Activated CD4-positive, alpha-beta T cell treated with anti-CD3 and anti-CD28 coated beads for 24 hours (primary cell): ENCODE measurements around the gene ARSI.

Experiments used
- DNase-seq, 2 donors: peaks; one replicate each; pipeline ENCODE4 v3.0.0-alpha.2; 2020; ENCODE audit warnings: low read depth in 2 of 2

Gene ARSI

DNA sequence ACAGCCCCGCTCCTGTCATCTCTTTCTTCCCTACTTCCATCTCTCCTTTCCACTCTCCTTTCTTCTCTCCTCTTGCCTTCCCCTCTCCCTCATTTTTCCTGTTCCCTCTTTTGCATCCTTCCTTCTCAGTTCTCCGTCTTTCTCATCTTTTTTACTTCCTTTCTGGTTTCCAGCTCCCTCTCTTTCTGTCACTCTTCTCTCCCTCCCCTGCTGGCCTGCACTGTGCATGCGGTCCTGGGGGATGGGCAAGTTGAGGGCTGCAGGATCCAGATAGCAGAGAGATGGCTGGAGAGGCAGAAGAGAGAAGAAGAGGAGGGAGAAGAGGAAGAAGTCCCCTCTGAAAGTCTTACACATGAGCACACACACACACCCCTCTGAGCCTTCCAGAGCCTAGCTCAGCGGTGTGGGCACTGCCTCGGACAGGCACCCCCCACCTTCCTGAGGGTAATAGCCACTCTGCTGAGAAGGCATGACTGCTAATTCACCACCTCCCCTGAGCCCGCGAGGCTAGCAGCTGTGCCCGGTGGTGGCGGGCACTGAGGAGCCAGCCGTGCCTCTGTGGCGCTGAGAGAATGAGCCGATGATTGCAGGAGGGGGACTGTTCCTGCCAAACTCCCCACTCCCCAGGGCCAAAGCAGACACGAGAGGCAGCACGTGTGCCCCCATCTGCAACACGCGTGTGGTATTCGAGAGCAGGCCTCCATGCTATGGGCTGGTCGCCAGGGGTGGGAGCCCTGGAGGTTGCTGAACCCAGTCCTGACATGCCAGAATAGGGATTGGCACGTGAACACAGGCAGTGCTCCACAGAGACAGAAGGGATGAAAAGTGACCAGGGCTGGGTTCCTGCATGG lies 9.4 kb downstream of the ARSI start:
- no peak for DNase-seq

DNA sequence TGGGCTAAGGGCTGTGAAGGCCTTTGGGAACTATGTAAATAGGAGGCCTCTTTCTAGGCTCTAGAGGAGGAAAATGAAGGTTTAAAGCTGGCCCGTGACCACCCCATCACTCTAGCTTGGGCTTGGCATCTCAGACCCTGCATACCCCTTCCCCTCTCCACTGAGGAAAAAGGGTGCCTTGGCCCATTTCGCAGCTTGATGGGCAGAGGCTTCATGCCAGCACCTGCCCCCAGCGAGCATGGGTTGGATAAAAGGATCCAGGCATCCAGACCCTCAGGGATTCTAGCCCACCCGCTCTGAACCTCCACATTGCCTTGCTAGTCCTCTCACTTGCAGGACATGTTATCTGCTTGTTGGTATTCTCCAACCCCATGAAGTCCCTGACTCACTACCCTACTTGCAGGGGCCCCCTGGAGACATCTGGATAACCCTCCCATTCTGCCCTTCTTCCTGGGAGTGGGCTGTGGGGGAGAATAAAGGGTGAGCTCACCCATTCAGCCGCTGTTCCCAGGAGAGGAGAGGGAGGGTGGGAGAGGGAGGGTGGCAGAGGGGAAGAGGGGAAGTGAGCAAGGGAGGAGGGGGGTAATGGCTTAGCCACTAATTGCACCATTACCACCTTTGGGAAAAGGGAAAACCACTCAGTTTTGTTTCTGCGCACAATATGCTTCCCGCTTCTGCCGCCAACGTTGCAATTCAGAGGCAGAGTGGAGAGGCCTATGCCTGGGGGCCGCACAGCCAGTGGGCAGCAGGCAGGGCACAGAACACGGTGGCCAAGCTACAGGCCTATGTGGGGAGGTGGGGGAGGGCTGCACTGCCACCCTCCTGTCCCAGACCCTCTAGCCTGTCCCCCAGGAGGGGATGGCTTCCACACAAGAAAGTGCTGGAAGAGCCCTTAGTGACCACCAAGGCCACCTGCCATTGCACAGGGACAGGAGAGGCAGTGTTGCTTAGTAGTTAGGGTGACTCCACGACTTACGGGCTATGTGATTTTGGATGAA lies 11.0 kb downstream of the ARSI start:
- no peak for DNase-seq

DNA sequence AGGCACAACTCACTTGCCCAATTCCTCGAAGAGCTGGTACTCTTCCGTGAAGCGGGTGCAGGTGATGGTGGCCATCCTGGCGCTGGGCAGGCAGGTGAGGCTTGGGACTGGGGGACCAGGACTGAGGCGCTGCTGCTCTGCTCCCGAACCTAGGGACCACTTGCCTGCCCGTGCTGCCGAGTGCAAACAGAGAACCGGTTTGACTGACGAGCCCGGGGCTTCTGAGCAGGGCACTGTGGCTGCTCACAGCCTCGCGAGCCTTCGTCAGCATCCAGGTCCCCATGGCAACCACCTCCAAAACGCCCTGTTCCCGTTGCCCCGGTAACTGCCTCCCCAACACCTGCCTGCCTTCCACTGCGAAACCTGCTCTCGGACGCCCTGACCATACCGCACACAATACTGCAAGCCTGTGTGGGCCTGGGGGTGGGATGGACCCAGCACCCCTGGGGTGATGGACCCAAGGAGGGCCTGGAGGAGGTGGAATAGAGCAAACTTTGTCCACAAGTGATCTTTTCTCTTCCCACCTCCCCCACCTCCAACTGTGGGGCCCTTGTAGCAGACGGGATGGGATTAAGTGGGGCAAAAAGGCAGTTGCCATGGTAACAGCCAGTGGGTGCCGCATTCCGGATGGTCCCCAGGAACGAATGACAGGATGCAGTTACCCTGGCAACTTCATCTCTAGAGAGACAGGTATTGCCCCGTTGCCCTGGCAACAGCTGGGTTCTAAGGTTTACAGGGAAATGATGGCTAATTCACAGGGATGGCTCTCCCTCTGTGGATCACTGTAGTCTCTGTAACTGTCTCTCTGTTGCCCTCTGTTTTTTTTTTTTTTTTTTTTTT lies 12.9 kb downstream of the ARSI start, which contains the start of gene CAMK2A:
TSS of gene CAMK2A (minus strand) at position 223 of the 840 bp plus-strand sequence. CDS start at position 75, 148 bp downstream.
- DNase-seq, result no peak

DNA sequence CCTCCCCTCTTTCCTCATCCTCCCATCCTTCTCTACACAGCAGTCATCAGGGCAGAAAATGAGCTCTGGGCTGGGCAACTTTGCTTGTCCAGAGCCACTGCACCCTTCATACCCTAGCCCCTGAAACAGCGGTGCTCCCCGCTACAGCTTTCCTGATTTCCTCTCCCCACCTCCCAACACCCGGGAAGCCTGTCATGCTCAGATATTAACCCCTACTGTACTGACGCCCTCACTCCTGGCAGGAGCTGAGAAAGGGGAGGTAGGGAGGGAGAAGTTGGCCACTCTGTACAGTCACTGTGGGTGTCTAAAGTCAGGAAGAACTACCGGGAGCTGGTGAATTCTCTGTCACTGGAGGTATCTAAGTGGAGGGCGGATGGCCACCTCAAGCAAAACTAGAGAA lies 13.9 kb downstream of the ARSI start:
- DNase-seq, result no peak

DNA sequence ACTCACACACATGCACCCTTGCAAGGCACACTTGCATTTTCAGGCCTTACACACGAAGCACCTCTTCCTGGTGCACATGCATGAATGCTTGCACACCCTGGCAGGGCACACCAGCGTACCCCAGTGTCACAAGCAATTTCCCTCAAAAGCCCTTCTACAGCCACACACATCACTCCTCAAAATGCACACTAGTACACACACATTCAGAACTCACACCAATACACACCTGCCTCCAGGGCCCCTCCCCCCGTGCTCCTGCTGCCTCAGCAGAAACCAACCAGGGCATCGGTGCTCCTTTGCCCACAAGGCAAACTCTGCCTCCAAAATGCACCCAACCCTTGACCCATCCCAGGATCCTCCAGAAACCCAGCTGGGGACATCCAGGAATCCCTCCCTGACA lies 14.3 kb downstream of the ARSI start:
- no peak for DNase-seq

DNA sequence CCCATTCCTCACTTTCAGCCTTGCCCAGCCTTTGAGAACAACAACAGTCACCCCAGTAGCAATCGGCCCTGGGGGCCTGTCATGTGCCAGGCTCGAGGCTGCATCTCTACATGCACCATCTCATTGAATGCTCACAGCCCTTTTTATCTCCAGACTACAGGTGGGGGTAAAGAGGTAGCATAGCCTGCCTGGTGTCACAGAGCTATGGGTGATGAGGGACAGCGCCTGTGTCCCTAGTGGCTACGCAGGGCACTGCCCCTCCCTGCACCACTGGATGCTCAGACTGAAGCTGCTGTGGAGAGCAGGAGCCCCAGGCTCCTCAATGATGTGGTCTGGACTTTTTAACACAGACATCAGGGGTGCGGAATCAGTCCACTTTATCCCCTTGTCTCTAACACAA lies 15.9 kb downstream of the ARSI start:
- DNase-seq, result no peak

DNA sequence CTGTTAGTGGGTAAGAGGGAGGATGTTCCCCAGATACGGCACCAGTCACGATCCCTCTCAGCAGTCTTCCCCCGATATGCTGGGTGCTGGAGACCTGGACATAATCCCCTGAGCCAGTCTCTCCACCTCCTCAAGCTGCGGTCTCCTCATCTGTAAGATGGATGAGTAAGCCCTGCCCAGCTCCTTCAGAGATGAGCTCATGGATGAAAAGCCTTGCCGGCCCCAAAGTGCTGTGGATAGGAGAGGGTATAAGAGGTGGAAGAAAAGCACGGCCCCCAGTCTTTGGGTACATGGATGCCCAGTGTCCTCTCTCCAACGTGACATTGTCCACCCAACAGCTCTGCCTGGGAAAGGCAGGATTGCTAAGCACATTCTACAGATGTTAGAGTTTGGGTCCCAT lies 17.6 kb downstream of the ARSI start:
- no peak for DNase-seq

DNA sequence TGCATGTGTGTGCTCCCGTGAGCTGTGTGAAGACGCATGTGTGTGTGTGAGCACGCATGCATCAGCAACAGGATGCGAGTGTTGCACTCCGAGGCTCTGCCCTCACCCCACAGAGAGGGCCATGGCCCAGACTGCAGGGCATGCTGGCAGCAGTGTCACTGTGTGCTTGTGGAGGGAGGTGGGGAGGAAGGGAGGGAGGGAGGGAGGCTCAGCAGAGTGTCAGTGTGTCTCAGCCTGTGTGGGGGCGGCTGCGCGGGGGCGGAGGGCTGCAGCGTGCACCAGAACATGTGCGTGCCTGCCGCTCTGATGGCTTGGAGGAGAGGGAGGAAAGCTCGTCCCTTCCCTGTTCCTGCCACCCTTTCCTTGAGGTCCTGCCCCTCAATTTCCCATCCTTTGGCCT lies 18.4 kb downstream of the ARSI start:
- DNase-seq, result no peak

DNA sequence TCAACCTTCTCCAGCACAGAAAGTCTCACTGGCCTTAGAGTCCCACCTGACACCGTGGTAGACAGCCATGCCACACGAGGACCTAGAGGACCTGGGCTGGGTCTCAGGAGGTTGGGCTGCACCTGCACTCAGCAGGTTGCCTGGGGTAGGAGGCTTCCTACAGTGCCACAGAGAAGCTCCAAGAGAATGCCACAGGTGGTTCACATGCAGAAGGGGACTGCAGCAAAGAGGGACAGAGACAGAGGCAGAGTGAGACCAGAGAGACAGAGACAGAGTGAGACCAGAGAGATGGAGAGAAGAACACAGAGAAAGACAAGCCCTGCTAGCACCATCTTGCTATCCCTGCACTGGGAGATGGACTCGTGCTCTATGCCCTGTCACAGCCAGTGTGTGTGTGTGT lies 18.8 kb downstream of the ARSI start:
- no peak for DNase-seq

DNA sequence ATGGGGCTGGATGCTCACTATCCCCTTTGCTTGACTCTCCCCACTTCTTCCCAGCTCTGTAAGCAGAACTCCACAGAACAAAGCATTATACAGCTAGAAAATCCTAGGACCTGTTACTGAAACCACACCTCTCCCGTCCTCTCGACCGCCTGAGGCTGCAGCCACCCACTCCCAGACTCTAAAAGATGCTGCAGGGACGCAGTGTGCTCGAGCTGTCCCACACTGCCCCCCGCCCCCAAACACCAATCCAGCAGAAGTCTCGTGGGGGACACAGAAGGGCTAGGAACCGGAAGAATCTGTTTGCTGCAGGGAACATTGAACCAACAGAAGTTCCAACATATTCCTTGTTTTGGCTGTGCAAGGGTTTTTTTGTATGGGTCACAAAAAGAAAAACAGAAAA lies 20.7 kb downstream of the ARSI start:
- DNase-seq, result no peak

DNA sequence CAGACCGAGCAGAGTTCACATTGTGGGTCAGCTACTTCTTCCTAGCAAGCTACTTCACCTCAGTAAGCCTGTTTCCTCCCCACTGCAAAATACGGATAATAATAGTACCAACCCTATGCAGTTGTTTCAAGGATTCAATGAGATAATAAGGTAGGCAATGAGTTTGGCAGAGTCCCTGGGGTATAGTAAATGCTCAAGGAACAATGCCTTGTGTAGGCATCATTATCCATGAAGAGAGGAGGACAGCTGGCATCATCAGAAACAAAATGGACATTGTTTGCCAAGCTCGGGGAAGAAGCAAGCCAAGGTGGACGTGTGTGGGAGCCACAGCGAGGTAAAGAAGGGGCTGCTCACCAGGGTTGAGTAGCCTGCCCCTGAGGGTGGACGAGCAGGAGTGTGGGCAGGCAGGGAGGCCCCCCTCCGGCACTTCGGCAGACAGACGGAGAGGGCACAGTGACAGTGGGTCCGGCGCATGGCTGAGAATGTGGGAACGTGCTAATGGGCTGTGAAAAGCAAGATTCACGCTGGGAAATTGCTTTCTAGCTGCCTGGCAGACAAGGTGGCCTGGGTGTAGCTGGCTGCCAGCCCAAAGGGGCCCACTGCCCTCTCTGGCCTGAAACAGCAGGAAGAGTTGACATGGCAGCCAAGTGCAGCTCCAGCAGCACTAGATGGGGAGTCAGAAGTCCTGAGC lies 23.2 kb downstream of the ARSI start:
- no peak for DNase-seq

DNA sequence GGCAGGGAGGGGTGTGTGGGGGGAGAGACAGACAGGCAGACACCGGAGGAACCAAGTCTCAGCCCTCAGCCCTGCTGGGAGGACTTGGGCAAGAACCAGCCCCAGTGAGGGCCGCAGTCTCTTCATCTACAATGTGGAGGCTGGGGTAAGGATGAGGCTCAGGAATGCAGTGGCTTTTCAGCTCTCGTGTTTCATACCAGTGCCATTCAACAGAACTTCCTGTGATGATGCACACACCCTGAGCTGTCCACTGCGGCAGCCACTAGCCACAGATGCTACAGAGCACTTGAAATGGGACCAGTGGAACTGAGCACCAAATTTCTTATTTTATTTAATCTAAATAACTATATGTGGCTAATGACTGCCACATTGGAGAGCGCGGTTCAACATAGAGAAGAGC lies 23.8 kb downstream of the ARSI start:
- no peak for DNase-seq

DNA sequence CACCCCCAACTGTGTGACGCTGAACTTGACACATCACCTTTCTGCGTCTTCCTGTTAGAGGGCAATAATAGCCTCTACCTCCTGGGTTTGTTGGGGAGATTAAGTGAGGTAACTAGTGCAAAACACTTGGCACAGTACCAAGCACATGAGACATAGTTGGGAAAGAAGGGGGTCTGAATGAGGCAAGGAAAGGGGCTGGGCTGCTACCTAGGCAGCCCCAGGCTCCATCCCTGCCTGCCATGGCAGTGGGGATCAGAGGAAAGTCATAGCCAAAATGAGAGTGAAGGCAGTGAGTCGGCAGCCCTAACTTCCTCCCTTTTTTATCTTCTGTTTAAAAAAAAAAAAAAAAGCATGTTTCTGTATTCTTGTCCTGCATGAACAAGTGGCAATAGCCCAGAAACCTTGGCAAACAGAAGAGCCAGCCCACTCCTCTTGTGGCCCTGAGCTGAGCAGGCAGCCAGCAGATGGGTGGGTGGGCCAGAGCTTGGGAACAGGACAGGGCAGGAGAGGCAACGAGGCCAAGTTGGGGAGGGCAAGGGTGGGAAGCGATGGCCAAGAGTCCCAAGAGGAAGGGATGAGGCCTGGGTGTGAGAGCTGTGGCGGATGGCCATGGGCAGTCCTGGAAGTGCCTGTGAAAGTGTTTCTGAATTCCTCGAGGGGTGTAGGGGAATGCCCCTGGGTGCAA lies 24.5 kb downstream of the ARSI start:
- DNase-seq, result no peak

DNA sequence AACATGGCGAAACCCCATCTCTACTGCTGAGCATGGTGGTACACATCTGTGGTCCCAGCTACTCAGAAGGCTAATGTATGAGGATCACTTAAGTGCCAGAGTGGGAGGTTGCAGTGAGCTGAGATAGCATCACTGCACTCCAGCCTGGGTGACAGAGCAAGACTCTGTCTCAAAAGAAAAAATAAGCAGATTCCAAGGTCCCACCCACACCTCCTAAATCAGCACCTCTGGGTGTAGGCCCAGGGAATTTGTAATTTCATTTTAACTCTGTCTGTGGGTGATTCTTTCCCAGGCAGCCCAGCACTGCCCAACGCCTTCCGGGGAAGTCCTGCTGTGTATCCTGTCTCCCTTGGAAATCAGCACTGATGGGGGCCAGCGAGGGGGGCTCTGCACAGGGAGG lies 25.7 kb downstream of the ARSI start:
- DNase-seq, result no peak

DNA sequence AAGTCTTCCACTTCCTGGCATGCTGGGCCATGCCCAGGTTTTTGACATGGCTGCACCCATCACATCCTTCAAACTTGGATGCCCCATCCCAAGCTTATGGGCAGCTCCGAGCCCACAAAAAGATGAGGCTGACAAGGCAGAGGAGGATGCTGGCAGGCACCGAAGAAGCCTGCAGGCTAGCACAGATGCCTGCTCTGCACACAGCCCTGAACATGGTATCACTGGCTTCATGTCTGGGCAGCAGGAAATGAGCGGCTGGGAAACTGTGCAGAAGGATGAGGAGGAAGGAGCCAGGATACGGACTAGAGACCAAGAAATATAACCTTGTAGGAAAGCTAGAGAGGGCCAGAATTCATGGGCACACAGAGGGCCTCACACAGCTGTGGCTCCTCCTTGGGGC lies 27.9 kb downstream of the ARSI start:
- DNase-seq, result no peak

DNA sequence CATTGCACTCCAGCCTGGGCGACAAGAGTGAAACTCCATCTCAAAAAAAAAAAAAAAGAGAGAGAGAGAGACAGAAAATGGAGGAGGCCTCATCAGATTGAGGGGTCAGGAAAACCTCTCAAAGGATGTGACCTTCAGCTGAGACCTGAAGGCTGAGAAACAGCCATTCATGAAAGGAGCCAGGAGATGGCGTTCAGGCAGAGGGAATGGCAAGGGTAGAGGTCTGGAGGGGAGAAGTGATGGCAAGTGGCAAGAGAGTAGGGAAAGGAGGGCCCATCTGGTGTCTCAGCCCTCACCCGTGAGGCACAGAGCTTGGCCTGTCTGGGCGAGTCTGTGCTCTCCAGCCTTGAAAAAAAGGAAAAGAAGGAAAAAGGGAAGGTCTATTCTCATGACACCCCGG lies 30.2 kb downstream of the ARSI start:
- DNase-seq, result no peak

DNA sequence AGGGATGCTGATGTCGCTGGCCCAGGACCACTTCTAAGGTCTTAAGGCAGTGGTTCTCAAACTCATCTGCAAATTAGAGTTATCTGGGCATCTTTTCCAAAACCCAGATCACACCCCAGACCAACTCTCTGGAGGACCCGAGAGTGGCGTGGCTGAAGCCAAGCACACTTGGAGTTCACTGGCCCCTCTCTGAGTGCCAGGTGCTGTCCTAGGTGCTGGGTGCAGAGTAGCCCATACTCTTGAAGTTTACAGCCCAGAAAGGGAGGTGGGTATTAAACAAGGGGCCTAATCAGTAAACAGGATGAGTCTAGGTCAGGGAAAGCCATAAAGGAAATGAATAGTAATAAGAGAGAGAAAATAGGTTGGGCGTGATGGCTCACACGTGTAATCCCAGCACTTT lies 30.8 kb downstream of the ARSI start:
- no peak for DNase-seq

DNA sequence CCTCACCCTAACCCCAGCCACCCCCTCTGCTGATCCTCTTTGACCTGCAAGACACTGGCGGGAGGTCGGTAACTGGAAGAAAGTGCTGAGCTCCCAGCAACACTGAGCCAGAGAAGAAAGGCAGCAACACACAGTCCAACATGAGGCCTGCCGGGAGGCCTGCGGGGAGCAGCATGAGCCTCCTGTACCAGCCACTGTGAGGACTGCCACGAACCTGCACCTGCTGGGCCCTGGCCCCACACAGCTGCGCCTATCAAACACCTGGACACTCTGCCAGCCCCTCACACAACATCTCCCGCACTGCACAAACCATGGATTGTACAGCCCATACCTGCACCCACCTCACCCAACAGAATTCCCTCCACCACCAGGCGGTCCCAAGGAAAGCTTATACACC lies 31.4 kb downstream of the ARSI start:
- no peak for DNase-seq

DNA sequence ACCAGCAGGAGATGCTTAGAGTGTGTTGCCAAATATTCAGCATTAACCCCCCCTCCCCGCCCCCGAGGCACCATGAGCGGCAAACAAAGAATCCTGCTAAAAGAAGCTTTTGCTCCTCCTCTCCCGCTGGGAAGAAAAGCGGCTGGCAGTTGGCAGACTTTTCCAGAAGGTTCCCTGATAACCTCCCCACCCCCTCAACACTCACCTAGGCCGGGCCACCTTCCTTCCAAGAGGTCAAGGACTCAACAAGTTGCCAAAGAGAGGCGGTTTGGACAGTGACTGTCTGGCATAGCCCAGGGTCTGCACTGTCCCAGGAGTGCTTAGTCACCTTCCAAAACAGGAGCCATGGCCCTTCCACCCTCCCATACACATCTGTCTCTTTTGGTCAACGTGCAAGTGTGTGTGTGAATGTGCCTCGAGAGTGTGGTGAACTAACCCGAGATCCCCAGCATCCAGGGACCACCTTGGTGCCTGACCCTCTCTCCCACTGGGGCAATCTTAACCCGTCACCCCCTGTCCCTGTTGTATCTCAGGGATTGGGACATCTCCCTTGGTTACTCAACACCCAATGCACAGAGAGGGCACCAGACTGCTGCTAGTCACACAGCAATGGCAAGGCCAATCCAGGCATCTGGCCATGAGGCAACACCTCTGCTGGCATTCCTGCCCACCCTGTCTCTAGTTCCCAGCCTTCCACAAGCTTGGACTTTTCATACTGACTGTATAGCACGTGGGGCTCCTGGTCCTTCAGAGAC lies 32.0 kb downstream of the ARSI start:
- no peak for DNase-seq

DNA sequence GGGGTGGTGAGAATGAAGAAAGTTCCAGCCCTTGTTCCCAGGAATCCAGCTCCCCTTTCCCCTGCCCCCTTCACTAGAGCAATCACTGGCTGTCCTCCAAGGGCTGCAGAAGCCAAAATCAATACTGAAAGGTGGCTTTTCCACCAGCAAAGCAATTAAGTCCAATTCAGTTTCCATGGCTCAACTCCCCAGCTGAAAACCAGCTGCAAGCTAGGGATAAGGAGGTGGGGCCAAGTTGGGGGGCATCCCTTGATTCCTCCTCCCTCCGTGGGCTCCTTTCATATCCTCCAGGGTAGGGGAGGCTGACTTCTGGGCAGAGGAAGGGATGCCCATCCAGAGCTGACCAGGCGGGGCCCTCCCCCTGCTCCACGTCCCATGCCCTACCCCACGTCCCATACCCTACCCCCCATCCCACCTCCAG lies 35.8 kb downstream of the ARSI start:
- DNase-seq, result no peak
